HUES48 (cell line): ENCODE data around the gene LFNG.
"Not testable (repeated sequence)": the region's sequence is repeated elsewhere in the genome, so short reads cannot be mapped to it uniquely, and the experiment has no call there.

ENCODE experiments used
- H3K27ac ChIP-seq: one replicate; pipeline ENCODE4 v1.7.0; 2013; ENCODE audit warnings: low read depth, low read length, inconsistent platforms
- H3K27me3 ChIP-seq: 2 replicates; pipeline ENCODE4 v1.6.1; 2013; ENCODE audit warnings: mild to moderate bottlenecking, low read length; ENCODE audit not compliant: control insufficient read depth, insufficient read depth
- H3K36me3 ChIP-seq: 2 replicates; pipeline ENCODE4 v1.6.1; 2013; ENCODE audit warnings: low read length; ENCODE audit not compliant: control insufficient read depth, insufficient read depth
- H3K4me1 ChIP-seq: 2 replicates; pipeline ENCODE4 v1.6.1; 2013; ENCODE audit warnings: mild to moderate bottlenecking, low read length; ENCODE audit not compliant: control insufficient read depth, insufficient read depth
- H3K4me3 ChIP-seq: 2 replicates; pipeline ENCODE4 v1.5.1; 2013; ENCODE audit warnings: mild to moderate bottlenecking, low read depth, low read length
- H3K9ac ChIP-seq: 2 replicates; pipeline ENCODE4 v1.6.1; 2013; ENCODE audit warnings: mild to moderate bottlenecking, low read depth, low read length, moderate library complexity
- H3K9me3 ChIP-seq: 2 replicates; pipeline ENCODE4 v1.6.1; 2013; ENCODE audit warnings: low read length; ENCODE audit not compliant: control insufficient read depth, insufficient read depth

The LFNG gene

DNA sequence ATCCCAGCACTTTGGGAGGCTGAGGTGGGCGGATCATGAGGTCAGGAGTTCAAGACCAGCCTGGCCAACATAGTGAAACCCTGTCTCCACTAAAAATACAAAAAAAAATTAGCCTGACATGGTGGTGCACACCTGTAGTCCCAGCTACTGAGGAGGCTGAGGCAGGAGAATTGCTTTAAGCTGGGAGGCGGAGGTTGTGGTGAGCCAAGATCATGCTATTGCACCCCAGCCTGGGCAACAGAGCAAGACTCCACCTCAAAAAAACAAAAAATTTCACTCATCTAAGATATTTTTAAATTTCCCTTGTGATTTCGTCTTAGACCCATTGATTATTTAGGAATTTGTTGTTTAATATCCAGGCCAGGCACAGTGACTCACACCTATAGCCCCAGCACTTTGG, 44.4 kb downstream of the LFNG start:
- not testable (repeated sequence) for H3K27ac ChIP-seq, H3K4me1 ChIP-seq, H3K4me3 ChIP-seq, H3K9ac ChIP-seq, H3K9me3 ChIP-seq, H3K27me3 ChIP-seq, H3K36me3 ChIP-seq

- Histone ChIP-seq H3K9me3 (no peaks in the 10 kb centered on the region), H3K4me1 (peaks cover 4% of the 10 kb centered on the region; the same call in 1 of the 2 replicates), H3K9ac (no peak overlapping the region), H3K4me3 (no peak overlapping the region), H3K27me3 (no peaks in the 10 kb centered on the region), H3K27ac (no peak overlapping the region), H3K36me3 (no peaks in the 10 kb centered on the region)
Measured at GRCh38 chr7:2564970-2565540, 45.5 kb downstream of the LFNG start.

DNA sequence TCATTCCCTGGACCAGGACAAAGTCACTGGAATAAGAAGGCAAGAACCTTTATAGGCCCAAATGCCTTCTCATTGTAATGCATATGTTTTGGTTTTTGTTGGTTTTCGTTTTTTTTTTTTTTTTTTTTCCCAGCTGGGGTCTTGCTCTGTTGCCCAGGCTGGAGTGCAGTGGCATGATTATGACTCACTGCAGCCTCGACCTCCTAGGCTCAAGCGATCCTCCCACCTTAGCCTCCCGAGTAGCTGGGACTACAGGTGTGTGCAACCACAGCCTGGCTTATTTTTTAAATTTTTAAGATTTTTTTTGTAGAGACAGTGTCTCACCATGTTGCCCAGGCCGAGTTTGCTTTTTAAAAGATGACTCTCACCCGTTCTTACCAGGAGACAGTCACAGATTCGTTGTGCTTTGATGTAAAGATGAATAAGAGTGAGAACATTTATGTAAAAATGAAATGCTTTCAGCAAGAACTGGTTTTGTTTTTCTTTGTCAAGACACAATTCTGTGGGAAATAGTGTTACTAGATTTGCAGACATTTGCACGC, 46.8 kb downstream of the LFNG start:
- peaks cover 4% of the 10 kb centered on the region; the same call in 1 of the 2 replicates for H3K4me1 ChIP-seq
- no peak overlapping the region for H3K27ac ChIP-seq
- H3K9me3 ChIP-seq = no peaks in the 10 kb centered on the region
- H3K4me3 ChIP-seq = no peak overlapping the region
- no peaks in the 10 kb centered on the region for H3K36me3 ChIP-seq
- no peak overlapping the region for H3K9ac ChIP-seq
- H3K27me3 ChIP-seq = no peaks in the 10 kb centered on the region

- H3K9me3 ChIP-seq = no peaks in the 10 kb centered on the region
- no peak overlapping the region for H3K27ac ChIP-seq
- H3K27me3 ChIP-seq = no peaks in the 10 kb centered on the region
- H3K9ac ChIP-seq = no peak overlapping the region
- H3K4me1 ChIP-seq = peaks cover 4% of the 10 kb centered on the region; the same call in 1 of the 2 replicates
- no peak overlapping the region for H3K4me3 ChIP-seq
- H3K36me3 ChIP-seq = no peaks in the 10 kb centered on the region
Measured at GRCh38 chr7:2566890-2567678, 47.5 kb downstream of the LFNG start.

DNA sequence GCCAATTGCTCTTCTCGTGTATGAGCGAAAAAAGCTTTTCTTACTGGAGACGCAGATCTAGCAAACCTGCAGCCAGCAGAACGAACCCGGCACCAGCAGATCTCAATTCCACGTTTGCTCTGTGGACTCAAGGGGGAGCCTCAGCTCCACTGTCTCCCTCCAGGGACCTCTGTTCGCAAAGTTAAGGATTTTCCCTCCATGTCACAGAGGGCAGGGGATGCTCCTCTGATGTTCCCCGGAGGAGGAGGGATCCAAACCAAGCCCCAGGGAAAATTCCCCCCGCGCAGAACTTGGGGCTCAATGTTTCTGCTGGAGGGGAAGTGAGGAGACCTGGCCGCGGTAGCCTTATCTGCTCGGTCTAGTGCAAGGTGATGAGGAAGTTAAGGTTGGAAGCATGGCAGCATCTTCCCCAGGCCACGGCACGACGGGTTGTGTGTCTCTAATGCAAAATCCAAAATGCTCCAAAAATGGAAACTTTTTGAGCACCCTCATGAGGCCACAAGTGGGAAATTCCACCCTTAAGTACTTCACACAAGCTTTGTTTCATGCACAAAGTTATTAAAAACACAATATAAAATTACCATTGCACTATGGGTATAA, 48.2 kb downstream of the LFNG start:
- Histone ChIP-seq H3K9me3 (no peaks in the 10 kb centered on the region), H3K27ac (no peak overlapping the region), H3K36me3 (no peaks in the 10 kb centered on the region), H3K27me3 (no peaks in the 10 kb centered on the region), H3K4me1 (peaks cover 4% of the 10 kb centered on the region; the same call in 1 of the 2 replicates), H3K4me3 (no peak overlapping the region), H3K9ac (no peak overlapping the region)

DNA sequence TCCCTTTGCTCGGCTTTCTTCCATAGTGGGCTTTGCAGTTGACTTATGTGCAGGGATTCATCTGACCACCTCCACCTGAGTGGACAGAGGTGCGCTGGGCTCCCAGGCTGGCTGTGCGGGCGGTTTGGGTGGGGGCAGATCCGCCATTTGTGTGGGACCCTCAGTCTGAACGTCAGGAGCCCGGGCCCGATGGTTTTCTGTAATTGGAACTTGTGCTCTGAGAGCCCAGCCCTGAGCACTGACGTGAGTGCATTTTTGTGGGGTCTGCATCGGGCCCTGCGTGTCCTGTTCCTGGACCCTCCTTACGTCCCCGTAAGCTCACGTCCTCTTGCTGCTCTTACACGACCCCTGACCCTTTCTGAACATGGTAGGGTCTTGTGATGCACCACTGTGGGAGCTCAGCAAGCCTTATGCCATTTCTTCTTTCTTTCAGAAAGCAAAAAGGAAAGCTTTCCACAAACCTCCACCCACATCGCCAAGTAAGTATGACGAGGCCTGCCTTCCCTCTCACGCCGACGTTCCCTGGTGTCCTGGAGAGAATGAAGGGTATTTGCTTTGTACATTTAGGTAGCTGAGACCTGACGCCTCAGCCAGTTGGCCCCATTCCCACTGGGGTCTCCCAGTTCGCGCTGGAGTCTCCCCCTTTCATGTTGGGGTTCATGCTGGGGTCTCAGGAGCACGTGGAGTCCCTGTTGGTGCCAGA, 49.1 kb downstream of the LFNG start:
- no peaks in the 10 kb centered on the region for H3K9me3 ChIP-seq
- H3K27ac ChIP-seq = no peak overlapping the region
- no peaks in the 10 kb centered on the region for H3K27me3 ChIP-seq
- peaks cover 4% of the 10 kb centered on the region; the same call in 1 of the 2 replicates for H3K4me1 ChIP-seq
- H3K4me3 ChIP-seq = no peak overlapping the region
- no peak overlapping the region for H3K9ac ChIP-seq
- no peaks in the 10 kb centered on the region; the same call in 1 of the 2 replicates for H3K36me3 ChIP-seq

DNA sequence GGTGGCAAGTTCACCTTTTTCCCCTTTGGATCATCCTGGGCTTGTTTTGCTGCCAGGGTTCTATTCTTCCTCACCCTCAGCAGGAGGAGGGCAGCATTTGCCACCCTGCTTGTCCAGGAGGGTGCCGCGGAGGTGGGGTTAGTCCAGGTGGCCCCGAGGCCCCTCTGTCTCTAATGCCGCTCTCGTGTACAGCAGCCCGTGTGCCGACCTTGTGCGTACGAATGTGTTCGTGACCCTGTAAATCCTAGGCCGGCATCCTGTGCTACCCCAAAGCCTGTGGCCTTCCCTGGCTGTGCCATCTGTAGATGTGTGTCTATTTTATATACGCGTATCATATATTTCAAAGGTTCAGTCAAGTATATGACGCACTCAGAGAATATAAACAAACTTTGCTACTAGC, 49.8 kb downstream of the LFNG start:
- Histone ChIP-seq H3K9me3 (no peaks in the 10 kb centered on the region), H3K4me1 (peaks cover 4% of the 10 kb centered on the region; the same call in 1 of the 2 replicates), H3K9ac (no peak overlapping the region), H3K36me3 (no peaks in the 10 kb centered on the region; the same call in 1 of the 2 replicates), H3K27ac (no peak overlapping the region), H3K27me3 (no peaks in the 10 kb centered on the region), H3K4me3 (no peak overlapping the region)

DNA sequence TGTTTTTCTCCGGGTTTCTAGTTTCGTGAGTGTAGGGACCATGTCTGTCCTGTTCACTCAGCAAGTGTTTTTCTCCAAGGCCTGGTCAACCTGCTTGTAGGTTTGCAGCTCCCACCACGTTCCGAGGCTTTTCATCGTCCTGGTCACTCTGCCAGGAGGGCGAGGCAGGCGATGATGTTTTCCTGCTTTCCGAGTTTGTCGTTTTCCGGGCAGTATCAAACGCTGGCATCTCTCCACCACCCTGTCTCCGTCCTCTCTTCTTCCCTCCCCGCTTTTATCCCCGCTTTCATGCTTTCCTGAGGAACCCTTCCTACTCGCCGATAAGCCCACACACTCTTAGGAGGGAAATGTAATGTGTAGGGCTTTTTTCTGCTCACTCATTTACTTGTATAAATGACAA, 50.4 kb downstream of the LFNG start:
- Histone ChIP-seq H3K27ac (no peak overlapping the region), H3K4me3 (no peak overlapping the region), H3K36me3 (no peaks in the 10 kb centered on the region; the same call in 1 of the 2 replicates), H3K4me1 (peaks cover 4% of the 10 kb centered on the region; the same call in 1 of the 2 replicates), H3K9me3 (no peaks in the 10 kb centered on the region), H3K9ac (no peak overlapping the region), H3K27me3 (no peaks in the 10 kb centered on the region)

DNA sequence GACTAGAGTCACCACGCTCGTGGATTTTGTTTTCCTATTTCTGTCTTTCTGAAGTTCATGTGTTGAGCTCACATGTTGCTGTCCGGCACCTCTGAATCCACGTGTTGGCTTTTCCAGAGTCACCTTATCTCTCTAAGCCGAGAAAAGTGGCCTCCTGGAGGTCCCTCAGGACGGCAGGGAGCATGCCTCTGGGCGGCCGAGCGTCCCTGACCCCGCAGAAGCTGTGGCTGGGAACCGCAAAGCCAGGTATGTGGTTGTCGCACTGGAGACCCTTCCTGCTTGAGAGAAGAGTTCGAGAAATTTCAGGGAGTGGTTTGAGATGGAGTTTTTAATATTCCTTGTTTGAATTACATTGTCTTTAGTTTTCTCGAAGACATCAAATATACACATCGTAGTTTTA, 51.8 kb downstream of the LFNG start:
- Histone ChIP-seq H3K4me3 (no peak overlapping the region), H3K36me3 (no peaks in the 10 kb centered on the region; the same call in 1 of the 2 replicates), H3K27ac (no peak overlapping the region), H3K9ac (no peak overlapping the region), H3K27me3 (no peaks in the 10 kb centered on the region), H3K9me3 (no peaks in the 10 kb centered on the region), H3K4me1 (peaks cover 4% of the 10 kb centered on the region; the same call in 1 of the 2 replicates)

DNA sequence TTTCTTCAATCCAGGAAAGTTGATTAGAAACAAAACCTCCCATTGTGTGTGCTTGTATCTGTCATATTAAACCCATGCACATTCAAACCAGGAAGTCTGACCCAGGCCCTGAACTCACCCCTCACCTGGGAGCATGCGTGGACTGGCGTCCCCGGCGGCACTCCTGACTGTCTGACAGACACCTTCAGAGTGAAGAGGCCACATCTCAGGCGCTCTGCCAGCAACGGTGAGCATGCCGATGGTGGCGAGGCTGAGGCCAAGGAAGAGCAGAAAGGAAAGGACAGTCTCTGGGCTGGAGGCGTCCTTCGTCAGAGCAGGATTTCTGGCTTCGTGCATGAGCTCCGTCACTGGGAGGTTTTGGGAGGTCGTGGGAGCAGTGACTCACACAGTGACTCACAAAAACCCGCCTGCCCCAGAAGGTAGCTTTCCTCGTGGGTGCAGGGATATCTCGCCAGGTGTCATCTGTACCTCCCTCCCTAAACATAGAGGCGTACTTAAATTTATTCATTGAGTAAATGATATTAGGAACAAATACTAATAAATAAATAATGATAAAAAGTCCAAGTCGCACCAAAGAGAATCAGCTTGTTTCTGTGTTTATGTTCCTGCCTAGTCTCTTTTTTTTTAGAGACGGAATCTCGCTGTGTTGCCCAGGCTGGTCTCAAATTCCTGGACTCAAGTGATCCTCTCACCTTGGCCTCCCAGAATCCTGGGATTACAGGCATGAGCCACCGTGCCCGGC, 52.7 kb downstream of the LFNG start:
- H3K9me3 ChIP-seq = no peaks in the 10 kb centered on the region
- H3K36me3 ChIP-seq = no peaks in the 10 kb centered on the region; the same call in 1 of the 2 replicates
- H3K4me3 ChIP-seq = no peak overlapping the region
- no peaks in the 10 kb centered on the region for H3K27me3 ChIP-seq
- H3K27ac ChIP-seq = peak overlapping the region; percentile 26
- peaks cover 3% of the 10 kb centered on the region; the same call in 1 of the 2 replicates for H3K4me1 ChIP-seq
- no peak overlapping the region for H3K9ac ChIP-seq
